ENCODE measurements around the gene SLC17A7. TPM values are rescaled to one million over a fixed set of nuclear protein-coding genes. Genes with fewer than 3 reads are reported as not detected.

The SLC17A7 gene
- total and polyA plus RNA-seq, 9 of the 15 experiments (the other 6 are each of a cell fraction or from before 2014, with no cell fraction given): 1.1 to 15.7 (median 2.4) TPM

DNA sequence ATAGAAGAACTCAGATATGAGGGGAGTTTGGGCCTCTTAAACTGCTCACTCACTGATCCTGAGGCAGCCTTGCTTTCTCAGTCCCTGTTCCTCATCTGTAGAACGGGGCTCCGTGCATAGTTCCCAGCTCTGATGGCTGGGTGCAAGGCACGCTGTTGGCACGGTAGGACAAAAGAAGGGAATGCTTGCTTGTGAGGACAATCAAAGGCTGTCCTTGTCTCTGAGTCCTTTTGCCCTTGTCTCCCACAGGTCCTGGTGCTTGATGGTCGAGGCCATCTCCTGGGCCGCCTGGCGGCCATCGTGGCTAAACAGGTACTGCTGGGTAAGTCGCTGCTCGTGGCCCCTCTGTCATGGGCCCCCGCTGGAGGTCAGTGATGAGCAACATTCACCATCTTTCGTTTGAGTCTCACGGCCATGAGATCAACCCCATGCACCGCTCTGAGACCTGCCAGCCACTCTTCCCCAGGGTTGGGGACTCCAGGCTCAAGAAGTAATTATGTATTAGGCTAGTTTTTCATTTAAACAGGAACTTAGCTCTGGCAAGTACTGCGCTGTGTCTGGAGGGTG, 48.4 kb upstream of the SLC17A7 start (continued):
- TF ChIP-seq TEAD2 (tag; IDR thresholded peaks at IDR 0.05) (no peak), FOXK1 (CRISPR knock-in tag; IDR thresholded peaks at IDR 0.05; ENCODE audit: borderline replicate concordance) (no peak), ESRRB (CRISPR knock-in tag; IDR thresholded peaks at IDR 0.05; ENCODE audit: borderline replicate concordance) (no peak), BHLHE40 (IDR thresholded peaks at IDR 0.05; ENCODE audit: low read length) (0 out of 2 replicates have a peak, but pooled peaks have one; percentile 9), RUNX1 (IDR thresholded peaks at IDR 0.05; ENCODE audit: low read depth) (0 out of 2 replicates have a peak, but pooled peaks have one; percentile 29), NRF1 (conservative IDR thresholded peaks at IDR 0.05 in 1 of 2, IDR thresholded peaks at IDR 0.05 in 1 of 2) (no peak; a peak in 1 of 4 replicates), RFX5 (IDR thresholded peaks at IDR 0.05; ENCODE audit: low read depth, low read length) (no peak), LEF1 (IDR thresholded peaks at IDR 0.05) (no peak), BCL6 (CRISPR knock-in tag; IDR thresholded peaks at IDR 0.05) (no peak), CREB1 (IDR thresholded peaks at IDR 0.05) (no peak), CREB1 (CRISPR knock-in tag; IDR thresholded peaks at IDR 0.05) (peak; percentile 56), TGIF2 (CRISPR knock-in tag; IDR thresholded peaks at IDR 0.05) (no peak), ZNF79 (CRISPR knock-in tag; IDR thresholded peaks at IDR 0.05; ENCODE audit: low read depth) (no peak), RBM15 (IDR thresholded peaks at IDR 0.05; ENCODE audit: insufficient read depth, low read length) (no peak), ZC3H4 (CRISPR knock-in tag; IDR thresholded peaks at IDR 0.05; ENCODE audit: borderline replicate concordance) (no peak), RBM17 (IDR thresholded peaks at IDR 0.05; ENCODE audit: borderline replicate concordance, low read depth, low read length) (no peak), ZNF316 (IDR thresholded peaks at IDR 0.05) (no peak), KAT2B (IDR thresholded peaks at IDR 0.05; ENCODE audit: low read depth, low read length) (no peak), CCNT2 (IDR thresholded peaks at IDR 0.05; ENCODE audit: borderline replicate concordance, extremely low read depth, insufficient read length, low read depth, low read length) (no peak), HDAC8 (tag; IDR thresholded peaks at IDR 0.05) (0 out of 2 replicates have a peak, but pooled peaks have one; percentile 20)
- TF ChIP-seq, protein P1, sequence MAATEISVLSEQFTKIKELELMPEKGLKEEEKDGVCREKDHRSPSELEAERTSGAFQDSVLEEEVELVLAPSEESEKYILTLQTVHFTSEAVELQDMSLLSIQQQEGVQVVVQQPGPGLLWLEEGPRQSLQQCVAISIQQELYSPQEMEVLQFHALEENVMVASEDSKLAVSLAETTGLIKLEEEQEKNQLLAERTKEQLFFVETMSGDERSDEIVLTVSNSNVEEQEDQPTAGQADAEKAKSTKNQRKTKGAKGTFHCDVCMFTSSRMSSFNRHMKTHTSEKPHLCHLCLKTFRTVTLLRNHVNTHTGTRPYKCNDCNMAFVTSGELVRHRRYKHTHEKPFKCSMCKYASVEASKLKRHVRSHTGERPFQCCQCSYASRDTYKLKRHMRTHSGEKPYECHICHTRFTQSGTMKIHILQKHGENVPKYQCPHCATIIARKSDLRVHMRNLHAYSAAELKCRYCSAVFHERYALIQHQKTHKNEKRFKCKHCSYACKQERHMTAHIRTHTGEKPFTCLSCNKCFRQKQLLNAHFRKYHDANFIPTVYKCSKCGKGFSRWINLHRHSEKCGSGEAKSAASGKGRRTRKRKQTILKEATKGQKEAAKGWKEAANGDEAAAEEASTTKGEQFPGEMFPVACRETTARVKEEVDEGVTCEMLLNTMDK (IDR thresholded peaks at IDR 0.05; ENCODE audit: borderline replicate concordance, insufficient read depth, low read depth, low read length, poor library complexity, severe bottlenecking): no peak
- TF ChIP-seq, protein P2, sequence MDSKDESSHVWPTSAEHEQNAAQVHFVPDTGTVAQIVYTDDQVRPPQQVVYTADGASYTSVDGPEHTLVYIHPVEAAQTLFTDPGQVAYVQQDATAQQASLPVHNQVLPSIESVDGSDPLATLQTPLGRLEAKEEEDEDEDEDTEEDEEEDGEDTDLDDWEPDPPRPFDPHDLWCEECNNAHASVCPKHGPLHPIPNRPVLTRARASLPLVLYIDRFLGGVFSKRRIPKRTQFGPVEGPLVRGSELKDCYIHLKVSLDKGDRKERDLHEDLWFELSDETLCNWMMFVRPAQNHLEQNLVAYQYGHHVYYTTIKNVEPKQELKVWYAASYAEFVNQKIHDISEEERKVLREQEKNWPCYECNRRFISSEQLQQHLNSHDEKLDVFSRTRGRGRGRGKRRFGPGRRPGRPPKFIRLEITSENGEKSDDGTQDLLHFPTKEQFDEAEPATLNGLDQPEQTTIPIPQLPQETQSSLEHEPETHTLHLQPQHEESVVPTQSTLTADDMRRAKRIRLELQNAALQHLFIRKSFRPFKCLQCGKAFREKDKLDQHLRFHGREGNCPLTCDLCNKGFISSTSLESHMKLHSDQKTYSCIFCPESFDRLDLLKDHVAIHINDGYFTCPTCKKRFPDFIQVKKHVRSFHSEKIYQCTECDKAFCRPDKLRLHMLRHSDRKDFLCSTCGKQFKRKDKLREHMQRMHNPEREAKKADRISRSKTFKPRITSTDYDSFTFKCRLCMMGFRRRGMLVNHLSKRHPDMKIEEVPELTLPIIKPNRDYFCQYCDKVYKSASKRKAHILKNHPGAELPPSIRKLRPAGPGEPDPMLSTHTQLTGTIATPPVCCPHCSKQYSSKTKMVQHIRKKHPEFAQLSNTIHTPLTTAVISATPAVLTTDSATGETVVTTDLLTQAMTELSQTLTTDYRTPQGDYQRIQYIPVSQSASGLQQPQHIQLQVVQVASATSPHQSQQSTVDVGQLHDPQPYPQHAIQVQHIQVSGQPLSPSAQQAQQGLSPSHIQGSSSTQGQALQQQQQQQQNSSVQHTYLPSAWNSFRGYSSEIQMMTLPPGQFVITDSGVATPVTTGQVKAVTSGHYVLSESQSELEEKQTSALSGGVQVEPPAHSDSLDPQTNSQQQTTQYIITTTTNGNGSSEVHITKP (IDR thresholded peaks at IDR 0.05; ENCODE audit: partially characterized antibody): peak; percentile 45
- TF ChIP-seq, protein P3, sequence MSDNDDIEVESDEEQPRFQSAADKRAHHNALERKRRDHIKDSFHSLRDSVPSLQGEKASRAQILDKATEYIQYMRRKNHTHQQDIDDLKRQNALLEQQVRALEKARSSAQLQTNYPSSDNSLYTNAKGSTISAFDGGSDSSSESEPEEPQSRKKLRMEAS (CRISPR knock-in tag; IDR thresholded peaks at IDR 0.05): 0 out of 2 replicates have a peak, but pooled peaks have one; percentile 29
